Measurements from ENCODE around the gene ZMIZ1.

The ZMIZ1 gene

GRCh38 chr10:79266543-79267312 is 198.0 kb downstream of the ZMIZ1 start:
- peak; percentile 64 for DNase-seq (ENCODE audit: low read depth)

GRCh38 chr10:79267499-79267898 is 198.7 kb downstream of the ZMIZ1 start:
- DNase-seq (ENCODE audit: low read depth) = no peak
- TF ChIP-seq CTCF (conservative IDR thresholded peaks at IDR 0.05; ENCODE audit: low read depth, low read length) = peak; percentile 9
- H3K4me3 ChIP-seq (ENCODE audit: low read length) = no peak overlapping the region

More at GRCh38 chr10:79266543-79267312, 198.0 kb downstream of the ZMIZ1 start:
- no peak overlapping the region for H3K4me3 ChIP-seq (ENCODE audit: low read length)
- no peak for TF ChIP-seq CTCF (conservative IDR thresholded peaks at IDR 0.05; ENCODE audit: low read depth, low read length)

GRCh38 chr10:79268161-79268601 is 199.4 kb downstream of the ZMIZ1 start:
- TF ChIP-seq CTCF (conservative IDR thresholded peaks at IDR 0.05; ENCODE audit: low read depth, low read length) = no peak
- no peak for DNase-seq (ENCODE audit: low read depth)
- H3K4me3 ChIP-seq (ENCODE audit: low read length) = no peak overlapping the region

GRCh38 chr10:79268742-79269141 is 200.0 kb downstream of the ZMIZ1 start:
- no peak for DNase-seq (ENCODE audit: low read depth)
- no peak for TF ChIP-seq CTCF (conservative IDR thresholded peaks at IDR 0.05; ENCODE audit: low read depth, low read length)
- no peak overlapping the region for H3K4me3 ChIP-seq (ENCODE audit: low read length)

- no peak overlapping the region for H3K4me3 ChIP-seq (ENCODE audit: low read length)
- DNase-seq (ENCODE audit: low read depth) = no peak
- TF ChIP-seq CTCF (conservative IDR thresholded peaks at IDR 0.05; ENCODE audit: low read depth, low read length) = no peak
These were observed 200.7 kb downstream of the ZMIZ1 start for GRCh38 chr10:79269443-79269842.

- no peak for DNase-seq (ENCODE audit: low read depth)
- TF ChIP-seq CTCF (conservative IDR thresholded peaks at IDR 0.05; ENCODE audit: low read depth, low read length) = no peak
- H3K4me3 ChIP-seq (ENCODE audit: low read length) = no peak overlapping the region
These were observed 201.2 kb downstream of the ZMIZ1 start for GRCh38 chr10:79269969-79270368.

Data from retinal pigment epithelial cell (primary cell).